Keratinocyte (primary cell): ENCODE results near the gene TATDN2. TPM values are rescaled to one million over a fixed set of nuclear protein-coding genes. Genes with fewer than 3 reads are reported as not detected.
A peak's percentile ranks its signal among the peaks of the same experiment; 100 is the strongest.

Experiments
- DNase-seq: peaks from one replicate; pipeline ENCODE4 v3.0.0-alpha.2; 2011; ENCODE audit warnings: low read depth, missing footprints, low spot score
- FAIRE-seq: peaks from 2 replicates; lab custom pipeline; 2011; peaks lifted over from hg19 to GRCh38; lab: Jason Lieb, UNC
- H2AFZ ChIP-seq: 2 replicates; pipeline ENCODE4 v1.6.0; 2012; ENCODE audit warnings: low read length, control low read depth, inconsistent platforms; ENCODE audit not compliant: control insufficient read depth
- H3K27ac ChIP-seq: 2 replicates; pipeline ENCODE4 v1.5.1; 2011; ENCODE audit warnings: low read length; ENCODE audit not compliant: control insufficient read depth, insufficient read depth
- H3K27me3 ChIP-seq: 3 replicates; pipeline ENCODE4 v1.6.0; 2011; ENCODE audit warnings: low read length; ENCODE audit not compliant: control insufficient read depth, insufficient read depth; ENCODE audit errors: extremely low read depth
- H3K36me3 ChIP-seq, 2 experiments: 2 replicates in 1 of 2; 3 replicates in 1 of 2; pipeline ENCODE4 v1.5.1; 2011; ENCODE audit warnings: low read length in 2 of 2, mild to moderate bottlenecking in 1 of 2; ENCODE audit not compliant: control insufficient read depth in 2 of 2, insufficient read depth in 2 of 2; ENCODE audit errors: extremely low read depth in 1 of 2
- H3K4me1 ChIP-seq: 3 replicates; pipeline ENCODE4 v1.5.1; 2011; ENCODE audit warnings: low read length; ENCODE audit not compliant: control insufficient read depth, insufficient read depth; ENCODE audit errors: extremely low read depth
- H3K4me2 ChIP-seq: 3 replicates; pipeline ENCODE4 v1.6.0; 2011; ENCODE audit warnings: low read depth, low read length; ENCODE audit not compliant: control insufficient read depth, insufficient read depth; ENCODE audit errors: extremely low read depth
- H3K4me3 ChIP-seq, 3 experiments: fragments of 200-600 bp in 1 of 3; sonication (generic) in 1 of 3; 2 replicates in 2 of 3; 3 replicates in 1 of 3; pipeline ENCODE4 v1.5.1; 2011 to 2016; ENCODE audit warnings: low read length in 3 of 3, mild to moderate bottlenecking in 3 of 3, control low read depth in 2 of 3, inconsistent platforms in 1 of 3, low read depth in 1 of 3, mixed read lengths in 1 of 3, mixed run types in 1 of 3, moderate library complexity in 1 of 3; ENCODE audit not compliant: control insufficient read depth in 2 of 3, insufficient read depth in 2 of 3; ENCODE audit errors: extremely low read depth in 1 of 3
- H3K79me2 ChIP-seq: 2 replicates; pipeline ENCODE4 v1.6.0; 2012; ENCODE audit warnings: low read length; ENCODE audit not compliant: control insufficient read depth, insufficient read depth
- H3K9ac ChIP-seq: 3 replicates; pipeline ENCODE4 v1.6.0; 2011; ENCODE audit warnings: low read length; ENCODE audit not compliant: control insufficient read depth, insufficient read depth; ENCODE audit errors: extremely low read depth
- H3K9me1 ChIP-seq: 3 replicates; pipeline ENCODE4 v1.6.0; 2011; ENCODE audit warnings: low read length; ENCODE audit not compliant: control insufficient read depth, insufficient read depth; ENCODE audit errors: extremely low read depth
- H3K9me3 ChIP-seq: 2 replicates; pipeline ENCODE4 v1.5.1; 2012; ENCODE audit warnings: low read depth, low read length; ENCODE audit not compliant: control insufficient read depth
- H4K20me1 ChIP-seq: 3 replicates; pipeline ENCODE4 v1.6.0; 2011; ENCODE audit warnings: low read length; ENCODE audit not compliant: control insufficient read depth, insufficient read depth; ENCODE audit errors: extremely low read depth
- CTCF ChIP-seq, 3 experiments: IDR thresholded peaks in 1 of 3; conservative IDR thresholded peaks in 1 of 3; optimal IDR thresholded peaks in 1 of 3; 2 replicates in 2 of 3; 3 replicates in 1 of 3; pipeline versions ENCODE3 to v1.5.1; 2011; ENCODE audit warnings: low read length in 3 of 3, mild to moderate bottlenecking in 3 of 3, moderate library complexity in 2 of 3, control low read depth in 1 of 3, inconsistent platforms in 1 of 3; ENCODE audit not compliant: insufficient read depth in 2 of 3; ENCODE audit errors: extremely low read depth in 1 of 3
- EZH2 ChIP-seq: IDR thresholded peaks from one replicate; pipeline ENCODE4 v1.6.1; 2012; ENCODE audit warnings: inconsistent platforms, mild to moderate bottlenecking, low read length, moderate library complexity
- dilution Hi-C: fragments of 300-500 bp; cut with MboI; formaldehyde crosslinking; loops from one replicate; pipeline ENCODE4 v1.7.0; 2020; ENCODE audit warnings: low sequenced_read_pairs; ENCODE audit not compliant: extremely low pct_ligation_motif_present
- polyA plus RNA-seq, 5 experiments: library from polyadenylated mRNA; depleted of rRNA in 3 of 5; stranded (reverse) in 3 of 5; stranded (forward) in 1 of 5; unstranded in 1 of 5; fragments of >200 nt; gene quantifications; 1 replicate in 1 of 5; 2 replicates in 3 of 5; 3 replicates in 1 of 5; pipeline versions ENCODE4 v1.2.1 to v1.2.3, GENCODE V29; 2011 to 2012; ENCODE audit warnings: missing spikeins in 2 of 5, low read depth in 1 of 5, low replicate concordance in 1 of 5

TATDN2 gene
- polyA plus RNA-seq, 1 donor (not counting 4 experiments of a cell fraction or from before 2014, with no cell fraction given), result 13.8 TPM

GRCh38 chr3:10249833-10250232, 1.6 kb downstream of the TATDN2 start:
- dilution Hi-C loops, result no loop called here
- Histone ChIP-seq H3K4me1 (peaks cover 14% of the 10 kb centered on the region), H3K9me1 (peaks cover 3% of the 10 kb centered on the region), H3K4me2 (peak overlapping the region; percentile 90), H3K27me3 (no peaks in the 10 kb centered on the region), H3K9ac (peak overlapping the region; percentile 85), H3K79me2 (peaks cover 46% of the 10 kb centered on the region), H2AFZ (no peak overlapping the region), H3K4me3 (peak overlapping the region; percentile 60 to 97 (median 95)), H3K27ac (peak overlapping the region; percentile 83), H3K36me3 (peaks cover 14 to 19% of the 10 kb centered on the region in 2 experiments), H3K9me3 (no peaks in the 10 kb centered on the region), H4K20me1 (no peaks in the 10 kb centered on the region)
- DNase-seq (no peak), FAIRE-seq (no peak)
- TF ChIP-seq EZH2 (no peak), CTCF (optimal IDR thresholded peaks at IDR 0.05 in 1 of 3, IDR thresholded peaks at IDR 0.05 in 1 of 3, conservative IDR thresholded peaks at IDR 0.05 in 1 of 3; ENCODE audit: extremely low read depth in 1 of 3, insufficient read depth in 2 of 3, low read length in 3 of 3) (no peak)

GRCh38 chr3:10251006-10251405, 2.7 kb downstream of the TATDN2 start:
- Histone ChIP-seq H3K36me3 (peaks cover 15 to 23% of the 10 kb centered on the region in 2 experiments), H3K9ac (no peak overlapping the region), H3K4me2 (peak overlapping the region; percentile 90), H3K4me1 (peaks cover 14% of the 10 kb centered on the region), H3K9me3 (no peaks in the 10 kb centered on the region), H2AFZ (no peak overlapping the region), H3K79me2 (peaks cover 56% of the 10 kb centered on the region), H3K9me1 (peaks cover 3% of the 10 kb centered on the region), H3K4me3 (no peak overlapping the region), H4K20me1 (no peaks in the 10 kb centered on the region), H3K27me3 (no peaks in the 10 kb centered on the region), H3K27ac (no peak overlapping the region)
- FAIRE-seq, result no peak
- DNase-seq, result no peak
- TF ChIP-seq EZH2, result no peak
- TF ChIP-seq CTCF (optimal IDR thresholded peaks at IDR 0.05 in 1 of 3, IDR thresholded peaks at IDR 0.05 in 1 of 3, conservative IDR thresholded peaks at IDR 0.05 in 1 of 3; ENCODE audit: extremely low read depth in 1 of 3, insufficient read depth in 2 of 3, low read length in 3 of 3), result no peak
- dilution Hi-C loops, result no loop called here
